Urothelium cell line (cell line): ENCODE measurements around the gene PRSS56.

Experiments used
- DNase-seq: peaks from one replicate; pipeline ENCODE4 v3.0.0; 2011; ENCODE audit warnings: low spot score, mixed read lengths
- FAIRE-seq: peaks from 2 replicates; lab custom pipeline; 2011; peaks lifted over from hg19 to GRCh38; lab: Jason Lieb, UNC

Gene PRSS56

DNA sequence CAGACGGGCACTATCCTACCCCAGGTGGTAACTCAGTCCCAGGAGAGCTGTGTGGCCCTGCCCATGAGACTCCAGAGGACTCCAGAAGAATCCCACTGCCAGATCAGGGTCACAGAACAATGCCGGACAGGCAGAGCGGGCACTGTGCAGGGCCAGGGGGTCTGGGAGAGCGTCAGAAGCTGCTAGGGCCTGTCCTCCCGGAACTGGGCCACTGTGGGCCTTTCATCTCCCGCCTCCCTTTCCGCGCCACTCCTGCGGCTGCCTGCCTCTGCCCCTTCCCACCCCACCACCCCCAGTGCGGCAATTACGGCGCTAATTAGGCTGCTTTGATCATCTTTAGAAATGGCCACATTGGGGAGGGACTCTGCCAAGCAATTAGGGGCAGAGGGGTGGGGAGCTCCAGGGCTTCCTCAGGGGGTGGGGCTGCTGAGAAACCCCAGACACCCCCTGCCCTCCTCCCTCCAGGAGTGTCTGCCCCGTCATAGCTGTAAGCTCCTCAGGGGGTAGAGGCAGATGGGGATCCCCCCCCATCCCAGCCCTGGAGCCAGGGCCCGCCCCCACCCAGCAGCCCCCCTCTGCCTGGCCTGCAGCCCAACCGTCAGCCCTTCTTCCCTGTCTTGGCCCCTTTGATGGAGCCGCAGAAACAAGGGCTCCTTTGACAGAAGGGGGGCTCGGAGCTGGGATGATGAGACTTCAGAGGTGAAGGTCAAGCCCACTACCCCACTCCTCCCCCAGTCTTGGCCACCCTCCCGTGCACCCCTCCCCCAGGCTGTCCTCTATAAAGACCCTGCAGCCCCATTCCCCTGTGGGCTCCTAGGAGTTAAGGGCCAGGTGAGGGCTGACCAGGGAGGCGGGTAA is at the start of gene PRSS56:
PRSS56 (plus strand) TSS at position 808 of the 858 bp plus-strand sequence. CDS start 211 bp downstream, outside the sequence.
- FAIRE-seq (no peak), DNase-seq (no peak)

DNA sequence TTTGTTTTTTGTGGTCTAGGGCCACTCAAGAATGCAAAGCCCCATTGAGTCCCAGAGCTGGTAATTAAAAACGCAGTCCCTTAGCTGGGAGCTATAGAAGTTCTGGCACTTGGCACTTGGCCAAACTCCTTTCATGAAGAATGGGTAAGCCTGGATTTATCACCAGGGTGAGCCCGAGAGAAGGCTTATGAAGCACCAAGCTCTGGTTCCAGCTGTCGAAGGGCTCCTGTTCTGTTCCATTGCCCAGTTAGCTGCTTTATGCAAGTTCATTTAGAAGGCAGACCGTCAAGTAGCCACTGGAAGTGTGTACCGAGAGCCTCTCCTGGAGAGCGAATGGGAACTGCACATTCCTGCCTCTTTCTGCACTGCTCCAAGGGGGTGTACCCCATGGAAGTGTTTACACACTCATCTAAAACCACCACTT is 46.7 kb upstream of the PRSS56 start:
- DNase-seq (peak; percentile 40), FAIRE-seq (no peak)

DNA sequence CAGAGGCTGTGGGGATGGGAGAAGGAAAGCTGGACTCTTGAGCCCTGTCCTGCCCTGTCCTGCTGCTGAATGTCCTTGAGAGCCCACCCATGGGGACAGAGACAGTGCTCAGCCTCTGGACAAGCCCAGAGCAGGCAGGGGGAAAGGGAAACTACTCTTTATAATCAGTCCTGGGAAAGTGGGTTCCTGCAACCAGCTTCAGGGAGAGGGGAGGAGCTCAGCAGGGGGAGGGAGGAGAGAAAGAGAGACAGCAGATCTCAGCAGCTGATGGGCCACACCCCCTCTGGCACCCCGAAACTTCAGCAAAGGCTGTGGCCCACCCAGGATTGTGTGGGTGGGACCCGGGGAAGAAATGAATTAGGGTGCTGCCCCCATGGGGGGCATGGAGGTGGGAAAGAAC is 44.1 kb upstream of the PRSS56 start:
- DNase-seq (no peak), FAIRE-seq (no peak)

DNA sequence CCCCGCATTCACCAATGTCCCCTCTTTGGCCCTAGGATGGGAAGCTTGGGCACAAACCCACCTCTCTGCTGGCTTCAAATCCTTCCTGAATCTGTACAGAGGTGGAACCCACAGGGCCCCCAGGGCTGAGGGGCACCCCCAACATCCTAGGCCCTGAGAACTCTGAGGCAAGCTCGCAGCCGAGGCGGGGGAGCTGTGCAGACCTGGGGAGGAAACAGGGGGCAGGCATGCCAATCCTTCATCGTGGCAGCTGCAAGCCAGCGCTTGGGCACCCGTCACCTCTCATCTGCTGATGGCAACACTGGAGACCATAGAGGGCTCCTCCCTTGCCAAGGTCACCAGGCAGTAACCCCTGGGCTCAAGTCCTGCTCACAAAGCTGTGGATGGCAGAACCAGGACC is 43.4 kb upstream of the PRSS56 start:
- DNase-seq (no peak), FAIRE-seq (no peak)

DNA sequence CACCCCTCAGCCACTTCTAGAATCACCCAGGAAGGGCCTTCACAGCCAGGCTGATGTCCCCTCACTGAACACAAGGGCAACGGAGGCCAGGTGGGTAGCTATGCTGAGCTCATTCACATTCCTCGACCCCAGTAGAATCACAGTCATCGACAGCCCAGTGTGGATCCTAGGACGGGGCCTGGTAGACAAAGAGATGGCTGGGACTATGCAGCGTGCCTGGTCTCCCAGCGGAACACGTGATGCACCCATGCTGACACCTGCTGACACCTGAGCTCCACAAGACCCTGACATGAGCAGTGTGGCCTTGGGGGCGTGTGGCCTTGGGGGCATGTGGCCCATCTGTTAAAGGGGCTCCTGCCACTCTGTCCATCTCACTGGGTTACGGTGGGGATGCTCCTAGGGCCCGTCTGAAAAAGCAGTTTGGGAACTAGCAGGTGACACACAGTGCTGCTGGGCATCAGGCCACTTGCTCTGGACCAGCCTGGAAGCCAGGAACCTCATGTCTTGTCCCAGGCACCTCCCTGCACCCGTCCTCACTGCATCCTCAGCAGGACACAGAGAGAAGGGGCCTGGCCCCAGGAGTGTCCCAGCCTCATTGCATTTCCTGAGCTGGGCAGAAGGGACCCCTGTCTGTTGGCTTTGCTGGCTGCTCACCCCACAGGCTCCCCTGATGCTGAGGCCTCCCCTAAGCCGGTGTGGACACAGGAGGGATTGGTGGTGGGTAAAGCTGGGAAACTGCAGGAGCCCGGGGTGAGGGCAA is 42.3 kb upstream of the PRSS56 start:
- FAIRE-seq (no peak), DNase-seq (no peak)

DNA sequence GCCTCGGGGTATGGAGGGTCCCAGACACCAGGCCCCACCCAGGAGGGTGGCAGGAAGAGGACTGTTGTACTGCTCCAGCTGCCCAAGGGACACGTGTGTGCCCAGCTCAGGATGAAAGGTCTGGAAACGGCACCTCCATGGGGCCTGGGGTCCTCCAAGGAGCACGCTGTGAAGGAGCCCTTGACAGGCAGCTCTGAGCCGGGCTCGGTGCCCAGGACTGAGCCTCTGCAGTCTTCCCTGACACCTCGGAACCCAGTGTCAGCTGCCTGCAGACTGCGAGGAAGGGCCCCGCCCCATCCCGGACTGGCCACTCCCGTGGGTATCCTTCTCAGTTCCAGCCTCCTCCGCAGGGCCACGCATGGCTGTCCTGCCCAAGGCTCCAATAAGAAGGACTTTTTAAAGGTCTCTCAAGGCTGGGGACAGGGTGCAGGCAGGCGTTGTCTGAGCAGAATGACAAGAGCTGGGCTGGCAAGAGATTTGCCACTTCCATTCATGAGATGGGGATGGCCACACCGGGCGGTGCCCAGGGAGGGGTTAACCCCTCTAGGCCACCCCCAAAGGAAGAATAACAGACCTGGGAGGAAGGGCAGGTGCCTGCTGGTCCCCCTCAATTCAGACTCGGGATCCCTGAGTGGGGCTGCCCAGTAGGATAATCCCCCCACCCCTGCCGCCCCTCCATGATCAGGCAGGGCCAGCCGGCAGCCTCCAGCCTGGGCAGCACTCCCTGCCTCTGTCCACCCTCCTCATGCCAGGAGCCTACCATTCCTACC is 41.4 kb upstream of the PRSS56 start:
- DNase-seq (no peak), FAIRE-seq (no peak)

DNA sequence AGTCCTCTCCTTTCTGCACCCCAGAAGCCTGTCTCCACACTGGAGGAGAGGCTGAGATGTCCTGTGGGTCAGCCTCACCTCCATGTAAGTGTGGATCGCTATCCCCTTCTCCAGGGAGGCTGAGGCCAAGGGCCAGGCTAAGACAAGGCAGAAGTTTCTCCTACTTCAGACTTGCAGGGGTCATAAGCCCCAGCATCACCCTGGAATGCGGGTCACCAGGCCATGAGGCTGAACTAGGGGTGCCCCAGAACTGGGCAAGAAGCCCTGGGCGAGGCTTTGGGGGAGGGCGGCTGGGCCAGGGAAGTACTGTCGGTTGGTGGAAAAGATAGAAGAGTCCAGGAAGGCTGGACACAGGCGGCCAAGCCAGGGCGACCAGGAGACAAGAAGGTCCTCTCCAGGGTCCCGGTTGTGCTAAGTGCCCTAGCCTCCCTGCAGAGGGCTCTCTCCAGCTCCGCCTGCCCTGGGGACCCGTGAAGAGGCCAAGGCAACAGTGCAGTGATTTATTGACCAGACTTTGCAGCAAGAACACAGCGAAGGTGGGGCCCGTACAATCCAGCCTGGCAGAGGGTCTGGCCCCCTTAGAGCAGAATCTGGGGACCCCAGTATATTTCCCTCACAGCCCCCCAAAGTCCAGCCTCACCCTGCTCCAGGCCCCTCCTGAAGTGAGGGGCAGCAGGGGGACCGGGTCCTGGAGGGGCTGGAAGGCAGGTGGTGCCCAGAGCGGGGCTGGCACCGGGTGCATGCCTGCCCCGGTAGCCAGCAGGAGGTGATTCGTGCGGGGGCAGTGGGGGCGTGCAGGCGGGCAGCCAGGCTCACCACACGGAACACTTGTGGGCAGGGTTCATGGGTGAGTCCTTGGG is 40.6 kb upstream of the PRSS56 start:
- DNase-seq, result no peak

DNA sequence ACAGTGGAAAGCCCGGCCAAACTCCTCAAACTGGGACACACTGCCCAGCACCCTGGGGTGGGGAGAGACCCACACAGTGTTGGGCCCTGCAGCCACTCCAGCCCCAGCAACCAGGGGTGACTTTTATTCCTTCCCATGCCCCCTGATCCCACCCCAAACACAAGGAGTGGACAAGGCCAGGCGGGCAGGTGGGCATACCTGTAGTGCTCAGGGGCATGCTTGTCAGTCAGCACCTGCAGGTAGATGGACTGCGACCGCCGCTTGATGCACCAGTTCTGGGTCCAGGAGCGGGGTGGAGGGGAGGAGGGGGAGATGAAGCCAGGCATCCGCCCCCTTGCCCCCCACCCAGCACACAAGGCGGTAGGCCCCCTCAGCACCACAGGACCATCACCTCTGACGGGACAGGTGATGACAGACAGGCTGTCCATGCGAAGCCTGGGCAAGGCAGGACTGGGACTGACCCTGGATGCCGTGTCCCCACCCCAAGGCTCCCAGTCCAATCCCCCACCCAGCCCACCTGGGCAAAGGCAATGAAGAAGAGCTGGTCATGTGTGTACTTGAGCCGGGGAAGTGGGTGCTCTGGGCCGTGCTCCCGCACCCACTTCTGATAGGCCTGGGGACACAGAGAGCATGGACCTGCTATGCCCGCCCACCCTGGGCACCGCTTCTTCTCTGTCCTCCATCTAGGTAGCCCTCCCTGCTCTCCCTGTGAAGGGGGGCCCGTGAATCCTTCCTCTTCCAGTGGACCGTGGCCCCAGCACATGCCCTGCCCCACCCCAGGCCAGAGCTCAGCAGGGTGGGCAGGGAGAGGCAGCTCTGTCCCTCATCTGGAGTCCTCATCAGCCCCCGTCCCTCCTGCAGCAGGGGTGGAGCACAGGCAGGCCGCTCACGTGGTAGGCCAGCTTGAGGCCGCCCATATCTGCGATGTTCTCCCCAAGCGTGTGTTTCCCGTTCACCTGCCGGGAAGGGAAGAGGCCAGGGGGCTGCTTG is 39.7 kb upstream of the PRSS56 start:
- no peak for FAIRE-seq

More for the DNA sequence above, 40.6 kb upstream of the PRSS56 start:
- FAIRE-seq, result no peak

DNA sequence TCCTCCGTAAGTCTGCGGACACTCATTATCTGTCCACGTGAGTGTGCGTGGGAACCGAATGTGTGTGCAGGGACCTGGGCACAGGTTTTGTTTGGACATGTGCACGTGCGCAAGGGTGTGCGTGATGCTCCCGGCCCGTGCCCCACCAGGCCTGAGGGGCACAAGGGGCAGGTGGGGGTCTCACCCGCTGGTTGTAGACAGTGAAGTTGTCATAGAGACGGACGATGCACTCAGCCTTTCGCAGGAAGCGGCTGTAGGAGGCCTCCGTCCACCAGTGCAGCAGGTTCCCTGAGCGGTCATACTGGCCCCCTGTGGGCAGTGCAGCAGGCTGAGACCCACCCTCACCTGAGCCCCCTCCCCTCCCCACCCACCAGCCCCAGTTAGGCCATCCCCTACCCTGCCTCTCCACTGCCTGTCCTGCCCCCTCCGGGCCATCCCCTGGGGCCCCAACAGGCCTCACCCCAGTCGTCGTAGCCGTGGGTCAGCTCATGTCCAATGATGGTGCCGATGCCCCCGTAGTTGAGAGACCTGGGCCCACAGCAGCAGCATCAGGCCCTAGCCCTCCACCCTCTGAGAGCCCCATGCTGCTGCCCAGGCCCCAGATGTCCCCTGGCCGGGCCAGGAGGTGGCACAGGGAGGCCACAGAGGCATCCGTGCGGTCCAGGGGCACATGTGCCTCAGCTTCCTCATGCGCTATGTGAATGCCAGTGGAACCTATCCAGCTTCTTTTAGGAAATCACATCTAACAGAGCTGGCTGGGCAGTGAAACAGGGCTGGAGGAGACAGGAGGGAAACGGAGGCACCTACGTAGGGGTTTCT is 38.7 kb upstream of the PRSS56 start:
- DNase-seq (no peak), FAIRE-seq (no peak)

More for the DNA sequence above, 39.7 kb upstream of the PRSS56 start:
- no peak for DNase-seq

DNA sequence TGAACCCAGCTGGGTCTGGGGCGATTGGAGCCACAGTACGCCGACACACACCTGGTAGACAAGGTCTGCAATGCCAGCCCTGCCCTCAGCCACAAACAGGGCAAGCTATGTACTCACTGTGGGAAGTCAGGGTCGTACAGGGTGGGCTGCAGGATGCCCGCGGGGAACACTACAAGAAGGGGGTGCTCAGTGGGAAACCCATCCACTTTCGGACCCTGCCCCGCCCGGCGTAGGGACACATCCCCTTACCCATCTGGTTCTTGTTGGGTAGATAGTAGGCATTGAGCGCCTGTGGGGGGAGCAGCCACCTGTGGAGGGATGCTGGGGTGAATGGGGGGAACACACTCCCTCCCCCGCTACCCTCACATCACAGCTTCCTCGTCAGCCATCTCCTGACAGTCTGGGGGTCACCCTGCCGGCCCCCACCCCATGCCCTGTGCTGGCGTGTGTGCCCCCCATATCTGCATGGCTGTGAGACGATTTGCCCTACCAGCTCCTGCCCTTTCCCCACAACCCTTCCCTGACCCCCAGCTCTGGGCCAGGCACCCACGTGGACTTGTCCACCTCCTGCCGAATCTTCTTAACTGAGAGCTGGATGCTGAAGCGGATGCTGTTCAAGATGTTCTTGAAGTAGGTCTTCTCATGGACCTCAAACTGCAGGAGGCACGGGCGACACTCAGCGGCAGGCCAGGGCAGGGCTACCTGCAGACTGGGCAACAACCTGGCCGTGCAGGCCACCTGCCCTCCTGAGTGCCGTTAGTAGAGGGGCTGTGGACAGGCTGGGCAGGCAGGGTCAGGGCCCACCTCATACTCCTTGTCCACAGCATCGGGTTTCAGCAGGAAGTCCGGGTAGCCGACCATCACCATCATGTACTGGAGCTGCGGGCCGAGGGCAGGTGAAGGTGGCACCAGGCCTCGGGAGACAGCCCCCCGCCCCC is 37.6 kb upstream of the PRSS56 start:
- FAIRE-seq (no peak), DNase-seq (no peak)

DNA sequence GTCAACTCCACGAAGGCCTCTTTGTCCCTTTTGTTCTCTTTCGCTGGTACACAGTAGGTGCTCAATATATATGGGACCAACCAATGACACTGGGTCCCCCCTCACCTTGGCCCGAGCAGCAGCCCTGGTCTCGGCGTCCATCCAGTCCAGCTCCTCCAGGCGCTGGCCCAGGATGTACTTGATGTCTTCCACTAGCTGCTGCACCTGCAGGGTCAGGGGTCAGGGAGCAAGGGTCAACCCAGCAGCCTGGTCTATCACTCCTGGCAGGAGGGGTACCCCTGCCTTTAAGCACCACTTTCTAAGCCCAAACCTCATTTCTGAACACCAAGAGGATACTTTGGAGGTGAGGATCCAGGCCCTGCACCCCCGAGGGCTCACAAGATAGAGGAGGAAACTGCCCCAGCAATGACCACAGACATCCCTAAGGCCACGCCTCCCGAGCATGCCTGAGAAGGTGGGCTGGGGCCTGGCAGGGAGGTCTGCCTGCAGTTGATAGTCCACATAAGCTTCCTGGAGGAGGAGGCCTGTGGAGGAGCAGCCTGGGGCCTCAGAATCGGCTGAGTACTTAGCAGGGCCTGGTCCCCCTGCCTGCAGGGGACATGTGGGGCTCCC is 36.8 kb upstream of the PRSS56 start:
- FAIRE-seq (no peak), DNase-seq (no peak)

DNA sequence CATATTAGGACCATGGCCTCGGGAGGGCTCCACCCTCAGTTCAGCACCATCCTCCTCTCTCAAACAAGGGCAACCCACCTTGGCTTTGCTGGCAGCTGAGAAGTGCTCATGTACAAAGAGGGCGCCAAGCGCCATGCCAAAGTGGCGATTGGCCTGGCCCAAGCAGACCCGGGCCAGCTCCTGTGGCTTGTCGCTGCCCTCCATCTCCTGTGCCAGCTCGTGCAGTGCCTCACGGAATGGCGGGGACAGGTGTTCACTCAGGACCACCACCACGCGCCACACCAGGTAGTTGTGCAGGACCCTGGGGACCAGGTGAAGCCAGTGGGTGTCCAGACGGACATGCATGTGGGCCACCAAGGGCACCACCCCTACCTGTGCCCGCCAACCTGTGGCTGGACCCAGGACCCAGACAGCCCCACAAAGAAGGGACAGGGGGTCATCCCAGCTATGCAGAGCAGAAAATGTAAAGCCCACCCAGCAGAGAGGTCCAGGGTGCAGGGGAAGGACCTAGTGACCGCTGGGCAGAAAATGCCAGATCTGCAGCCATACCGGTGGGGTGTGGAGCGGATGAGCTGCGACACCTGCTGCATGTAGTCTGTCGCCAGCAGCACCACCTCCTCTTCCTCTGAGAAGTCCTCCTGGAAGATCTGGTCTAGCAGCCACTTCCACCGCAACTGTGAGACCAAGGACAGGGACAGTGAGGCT is 36.1 kb upstream of the PRSS56 start:
- DNase-seq, result no peak
- no peak for FAIRE-seq

DNA sequence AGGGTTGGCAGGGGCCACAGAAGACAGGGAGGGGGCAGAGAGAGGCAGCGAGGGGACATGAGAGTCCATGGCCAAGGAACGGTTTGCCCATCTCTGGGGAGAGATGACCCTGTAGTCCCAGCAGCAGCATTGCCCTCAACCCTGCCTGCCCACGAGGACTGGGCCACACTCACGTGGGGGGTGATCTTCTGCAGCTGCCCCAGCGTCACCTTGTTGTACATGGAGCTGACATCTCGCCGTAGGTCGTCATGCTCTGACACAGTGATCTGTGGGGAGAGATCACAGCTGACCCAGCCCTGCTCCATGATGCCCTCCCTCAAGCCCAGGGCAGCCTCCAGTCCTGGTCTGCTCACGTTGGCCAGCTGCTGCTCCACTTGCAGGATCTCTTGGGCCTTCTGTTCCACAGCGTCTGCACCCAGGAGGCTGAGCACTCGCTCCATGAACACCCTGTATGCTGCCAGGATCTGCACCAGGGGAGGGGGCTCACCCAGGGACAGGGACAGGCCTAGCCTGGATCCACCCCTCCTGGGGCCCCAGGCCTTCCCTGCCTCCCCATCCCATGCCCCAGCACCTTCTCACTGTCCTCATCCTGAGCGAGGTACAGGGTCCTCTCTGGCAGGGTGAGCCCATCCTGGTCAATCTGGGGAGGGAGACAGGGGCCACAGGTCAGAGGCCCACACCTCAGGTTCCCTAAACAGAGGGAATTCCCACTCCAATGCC is 35.4 kb upstream of the PRSS56 start:
- FAIRE-seq, result no peak
- no peak for DNase-seq

DNA sequence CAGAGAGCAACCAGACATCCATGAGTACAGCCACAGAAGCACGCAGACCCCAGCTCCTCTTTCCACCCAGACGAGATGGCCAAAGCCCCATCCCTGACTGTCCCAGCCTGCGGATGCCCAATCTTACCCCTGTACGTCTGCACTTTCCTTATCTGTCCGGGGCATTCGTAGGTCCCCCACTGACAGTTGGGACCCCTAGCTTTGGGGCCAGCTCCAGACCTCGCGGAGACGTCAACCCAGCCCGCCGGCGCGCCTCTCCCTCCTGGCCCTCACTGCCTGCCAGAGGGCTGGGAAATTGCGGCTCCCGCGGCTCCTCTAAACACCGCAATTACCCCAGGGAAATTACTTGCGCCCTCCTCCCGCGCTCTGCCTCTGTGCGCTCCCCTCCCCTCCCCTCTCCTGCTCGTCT is 34.8 kb upstream of the PRSS56 start:
- DNase-seq, result no peak
- no peak for FAIRE-seq

DNA sequence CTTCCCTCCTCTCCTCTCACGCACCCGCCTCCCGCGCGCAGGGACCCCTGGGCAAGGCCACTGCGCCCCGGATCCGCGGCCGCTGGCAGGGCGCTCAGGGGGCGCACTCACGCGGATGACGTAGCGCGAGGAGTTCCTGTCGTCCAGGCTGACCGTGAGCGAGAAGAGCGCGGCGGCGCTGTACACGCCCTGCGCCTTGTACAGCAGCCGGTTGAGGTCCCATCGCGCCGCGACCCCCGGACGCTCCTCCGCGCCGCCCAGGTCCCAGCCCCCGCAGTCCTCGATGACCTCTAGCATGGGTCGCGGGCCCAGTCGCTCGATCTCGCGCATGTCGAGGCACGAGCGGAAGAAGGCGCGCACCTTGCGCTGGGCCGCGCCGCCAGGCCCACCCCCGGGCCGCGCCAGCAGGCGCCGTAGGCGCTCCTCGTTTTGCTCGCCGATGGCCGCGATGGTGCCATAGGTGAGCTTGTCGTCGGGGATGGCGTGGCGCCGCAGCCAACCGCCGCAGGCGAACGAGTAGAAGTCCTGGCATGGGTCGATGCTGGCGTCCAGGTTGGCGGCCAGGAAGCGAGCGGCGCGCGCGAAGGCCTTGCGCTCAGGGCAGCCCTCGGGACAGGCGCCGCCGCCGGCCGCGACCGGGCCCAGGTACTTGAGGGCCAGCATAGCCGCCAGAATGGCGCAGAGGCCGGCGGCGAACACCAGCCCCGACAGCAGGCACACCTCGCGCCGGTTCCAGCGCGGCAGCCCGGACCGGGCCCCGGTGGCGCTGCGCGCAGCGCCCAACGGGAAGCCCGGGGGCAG is 34.2 kb upstream of the PRSS56 start:
- DNase-seq (no peak), FAIRE-seq (no peak)
